B cell (primary cell): ENCODE measurements around the gene ERVK3-1. TPM values are rescaled to one million over a fixed set of nuclear protein-coding genes. Genes with fewer than 3 reads are reported as not detected.

Experiments used
- ATAC-seq: fragments of 200-7000 bp; cut with Tn5 transposase; one replicate; pipeline ENCODE4 v1.10.0; 2021; ENCODE audit warnings: low read depth, mild to moderate bottlenecking, moderate number of reproducible peaks, moderate library complexity
- CTCF ChIA-PET: fragments of 350-600 bp; sonication (Branson Sonifier 250); formaldehyde crosslinking; loops from one replicate; lab custom pipeline; 2021; ENCODE audit warnings: antibody characterized with exemption, inconsistent platforms; lab: Charles Lee
- POLR2A ChIA-PET: fragments of 350-600 bp; sonication (Branson Sonifier 250); formaldehyde crosslinking; loops from one replicate; lab custom pipeline; 2021; ENCODE audit warnings: antibody characterized with exemption; lab: Charles Lee
- DNase-seq: peaks from one replicate; pipeline ENCODE4 v3.0.0; 2013
- H2AFZ ChIP-seq: 2 replicates; pipeline ENCODE4 v1.6.1; 2012; ENCODE audit warnings: mild to moderate bottlenecking, low read depth, low read length; ENCODE audit not compliant: insufficient read depth, poor library complexity, severe bottlenecking
- H3K27ac ChIP-seq, 2 donors: 1 replicate in 1 of 2; 2 replicates in 1 of 2; pipeline ENCODE4 v1.5.1; 2012 to 2013; ENCODE audit warnings: low read length in 2 of 2, mild to moderate bottlenecking in 2 of 2, moderate library complexity in 1 of 2
- H3K27me3 ChIP-seq, 4 experiments: fragments of 200-600 bp in 1 of 4; sonication (generic) in 1 of 4; replicated peaks in 1 of 4; 1 replicate in 2 of 4; 2 replicates in 2 of 4; pipeline versions ENCODE4 v1.6.1 to v1.7.0; 2013 to 2016; ENCODE audit warnings: low read length in 3 of 4, mild to moderate bottlenecking in 2 of 4, mixed read lengths in 1 of 4, moderate library complexity in 1 of 4; ENCODE audit not compliant: insufficient read depth in 4 of 4, control insufficient read depth in 3 of 4; ENCODE audit errors: control extremely low read depth in 1 of 4
- H3K36me3 ChIP-seq, 2 experiments: replicated peaks in 1 of 2; 1 replicate in 1 of 2; 2 replicates in 1 of 2; pipeline versions ENCODE4 v1.6.1 to v1.7.1; 2013; ENCODE audit warnings: low read length in 1 of 2; ENCODE audit not compliant: insufficient read depth in 2 of 2, control insufficient read depth in 1 of 2; ENCODE audit errors: control extremely low read depth in 1 of 2, extremely low read depth in 1 of 2
- H3K4me1 ChIP-seq, 2 donors: fragments of 200-600 bp in 1 of 2; sonication (generic) in 1 of 2; 1 replicate in 1 of 2; 2 replicates in 1 of 2; pipeline versions ENCODE4 v1.5.1 to v1.6.1; 2013 to 2017; ENCODE audit warnings: low read length in 2 of 2; ENCODE audit not compliant: control insufficient read depth in 2 of 2, insufficient read depth in 2 of 2
- H3K4me2 ChIP-seq: replicated peaks from 2 replicates; pipeline ENCODE3; 2012; ENCODE audit warnings: mild to moderate bottlenecking, low read depth, low read length; ENCODE audit not compliant: poor library complexity, severe bottlenecking
- H3K4me3 ChIP-seq, 5 experiments: fragments of 200-600 bp in 1 of 5; sonication (generic) in 1 of 5; 1 replicate in 3 of 5; 2 replicates in 2 of 5; pipeline versions ENCODE4 v1.5.1 to v1.7.0; 2011 to 2016; ENCODE audit warnings: low read length in 4 of 5, mild to moderate bottlenecking in 4 of 5, low read depth in 2 of 5, control low read depth in 1 of 5, moderate library complexity in 1 of 5; ENCODE audit not compliant: insufficient read depth in 1 of 5; ENCODE audit errors: control extremely low read depth in 1 of 5, extremely low read depth in 1 of 5
- H3K79me2 ChIP-seq: fragments of 200-600 bp; sonication (generic); one replicate; pipeline ENCODE4 v1.6.0; 2016; ENCODE audit warnings: low read length; ENCODE audit not compliant: control insufficient read depth, insufficient read depth
- H3K9ac ChIP-seq: fragments of 200-600 bp; sonication (generic); 2 replicates; pipeline ENCODE4 v1.6.1; 2017; ENCODE audit warnings: mild to moderate bottlenecking, low read length, moderate library complexity
- H3K9me3 ChIP-seq, 3 donors: one replicate each; pipeline versions ENCODE4 v1.6.1 to v1.7.1; 2013; ENCODE audit warnings: low read length in 2 of 3; ENCODE audit not compliant: control insufficient read depth in 2 of 3, insufficient read depth in 1 of 3; ENCODE audit errors: control extremely low read depth in 1 of 3
- H4K20me1 ChIP-seq: 2 replicates; pipeline ENCODE4 v1.6.0; 2012; ENCODE audit warnings: mild to moderate bottlenecking, low read length; ENCODE audit not compliant: insufficient read depth, control insufficient read depth, poor library complexity, severe bottlenecking
- H3K27ac Mint-ChIP-seq: one replicate; pipeline ENCODE4 v1.8.0; 2021; ENCODE audit warnings: mixed read lengths
- H3K27me3 Mint-ChIP-seq: one replicate; pipeline ENCODE4 v1.8.0; 2021; ENCODE audit warnings: mixed read lengths
- H3K4me1 Mint-ChIP-seq: one replicate; pipeline ENCODE4 v1.8.0; 2021; ENCODE audit warnings: mixed read lengths
- H3K4me3 Mint-ChIP-seq: one replicate; pipeline ENCODE4 v1.8.0; 2021; ENCODE audit warnings: mixed read lengths
- H3K9me3 Mint-ChIP-seq: one replicate; pipeline ENCODE4 v1.8.0; 2022; ENCODE audit warnings: mixed read lengths; ENCODE audit not compliant: insufficient read depth
- CTCF ChIP-seq: fragments of 200-600 bp; IDR thresholded peaks from one replicate; pipeline ENCODE4 v1.8.0; 2022; ENCODE audit warnings: antibody characterized with exemption, mild to moderate bottlenecking
- EZH2 ChIP-seq: IDR thresholded peaks from 2 replicates; pipeline ENCODE4 v1.6.1; 2012; ENCODE audit warnings: borderline replicate concordance, low read depth, mild to moderate bottlenecking, moderate library complexity, low read length; ENCODE audit not compliant: insufficient read depth, poor library complexity, severe bottlenecking
- WGBS: methylation state at CpG from one replicate; pipeline ENCODE4 v1.1.5; 2013; ENCODE audit warnings: missing lambda C conversion rate; ENCODE audit not compliant: insufficient coverage; 5-methylcytosine and 5-hydroxymethylcytosine counted together
- intact Hi-C: fragments of 100-400 bp; cut with micrococcal nuclease; formaldehyde crosslinking; loops from one replicate; pipeline ENCODE4 v1.10.0; 2022
- polyA plus RNA-seq: library from polyadenylated mRNA; depleted of rRNA; stranded (reverse); fragments of >200 nt; gene quantifications from 2 replicates; pipeline ENCODE4 v1.2.3, GENCODE V29; 2012
- total RNA-seq, 2 donors: library from RNA; stranded (reverse); fragments of 120-200 nt in 1 of 2; gene quantifications; 1 replicate in 1 of 2; 2 replicates in 1 of 2; pipeline versions ENCODE4 v1.2.3 to v1.2.4, GENCODE V29; 2013 to 2022

Gene ERVK3-1
- total and polyA plus RNA-seq, 2 donors (not counting 1 experiment from before 2014, with no cell fraction given): 79.0 to 80.7 TPM

GRCh38 chr19:58326914-58327726 is 21.9 kb downstream of the ERVK3-1 start, which contains the start of gene ZSCAN22:
TSS of gene ZSCAN22 (plus strand) at chr19:58326994. CDS start at chr19:58334803, 7,809 bp downstream.
- H3K27ac ChIP-seq: peak within 1 kb of the TSS; percentile 71 to 82
- DNase-seq: peak; percentile 90
- Mint-ChIP-seq H3K27me3 (no peaks in the 10 kb centered on the region), H3K27ac (no peak within 1 kb of the TSS), H3K4me1 (no peaks in the 10 kb centered on the region), H3K9me3 (no peaks in the 10 kb centered on the region), H3K4me3 (no peak within 1 kb of the TSS)
- intact Hi-C loops: loop anchor here (1.0 to 5.0 kb wide), 9 partner anchors 20 to 192 kb away; partner anchors contain the start of genes ERVK3-1, ZBTB45, ZNF324B and ZNF446
- peak within 1 kb of the TSS; percentile 90 for H3K9ac ChIP-seq
- H3K4me2 ChIP-seq: peak within 1 kb of the TSS; percentile 93
- peak; percentile 92 for ATAC-seq
- ChIA-PET POLR2A (interaction anchor here (0.9 to 1.8 kb wide), 5 partner anchors 20 to 192 kb away, joined by 4 to 17 read pairs (median 7); partner anchors contain the start of genes ERVK3-1, ZBTB45 and ZNF497), CTCF (interaction anchor here (0.6 to 1.0 kb wide), 4 partner anchors 48 to 193 kb away, joined by 3 to 5 read pairs (median 3); partner anchors contain the start of genes ZBTB45, ZNF132 and ZNF837)
- H3K27me3 ChIP-seq: no peaks in the 10 kb centered on the region
- H3K79me2 ChIP-seq: peaks cover 35% of the 10 kb centered on the region
- H3K4me3 ChIP-seq: peak within 1 kb of the TSS; percentile 72 to 98 (median 83)
- H4K20me1 ChIP-seq: no peaks in the 10 kb centered on the region
- peaks cover 11 to 23% of the 10 kb centered on the region in 2 donors for H3K4me1 ChIP-seq
- H3K36me3 ChIP-seq: no peaks in the 10 kb centered on the region
- no peaks in the 10 kb centered on the region for H3K9me3 ChIP-seq
- peak within 1 kb of the TSS; percentile 97 for H2AFZ ChIP-seq
- WGBS: under 1% methylated on average over 62 of the region's 62 CpGs
- TF ChIP-seq EZH2 (no peak), CTCF (no peak)
